Gastroesophageal sphincter (tissue), 4 donors: Measurements from ENCODE around the gene KDM6A. TPM values are rescaled to one million over a fixed set of nuclear protein-coding genes. Genes with fewer than 3 reads are reported as not detected.

Source experiments
- ATAC-seq: fragments of 150-250 bp; one replicate; pipeline ENCODE4 v1.9.1; 2016; ENCODE audit warnings: mild to moderate bottlenecking, moderate library complexity
- H3K27ac ChIP-seq, 4 donors: fragments of 200-600 bp; sonication (generic) in 3 of 4; 1 replicate in 3 of 4; 2 replicates in 1 of 4; pipeline ENCODE4 v1.5.1; 2016 to 2019
- H3K27me3 ChIP-seq: fragments of 200-600 bp; sonication (generic); one replicate; pipeline ENCODE4 v1.5.1; 2019
- H3K36me3 ChIP-seq, 2 donors: fragments of 200-600 bp; sonication (generic); one replicate each; pipeline ENCODE4 v1.5.1; 2019; ENCODE audit warnings: control low read depth in 1 of 2
- H3K4me1 ChIP-seq, 3 donors: fragments of 200-600 bp; sonication (generic); 1 replicate in 2 of 3; 2 replicates in 1 of 3; pipeline ENCODE4 v1.5.1; 2016 to 2019; ENCODE audit warnings: control low read depth in 2 of 3
- H3K4me3 ChIP-seq, 2 donors: fragments of 200-600 bp; sonication (generic); one replicate each; pipeline ENCODE4 v1.5.1; 2019; ENCODE audit warnings: mild to moderate bottlenecking in 1 of 2, moderate library complexity in 1 of 2
- H3K9me3 ChIP-seq, 3 donors: fragments of 200-600 bp; sonication (generic); one replicate each; pipeline ENCODE4 v1.5.1; 2017 to 2019; ENCODE audit warnings: control low read depth in 2 of 3
- EP300 ChIP-seq: sonication (generic); formaldehyde crosslinking; IDR thresholded peaks from one replicate; pipeline ENCODE4 v1.6.1; 2017; ENCODE audit warnings: antibody characterized with exemption, mild to moderate bottlenecking
- POLR2A ChIP-seq, 2 donors: fragments of 450-650 bp; IDR thresholded peaks; one replicate each; pipeline ENCODE4 v1.6.1; 2017; ENCODE audit warnings: antibody characterized with exemption in 2 of 2, mild to moderate bottlenecking in 2 of 2, moderate library complexity in 1 of 2
- POLR2AphosphoS5 ChIP-seq: sonication (generic); formaldehyde crosslinking; IDR thresholded peaks from one replicate; pipeline ENCODE4 v1.6.1; 2017; ENCODE audit warnings: antibody characterized with exemption
- WGBS, 2 donors: methylation state at CpG; one replicate each; pipeline ENCODE4 v1.1.5; 2018; ENCODE audit warnings: low coverage in 1 of 2; 5-methylcytosine and 5-hydroxymethylcytosine counted together
- total RNA-seq, 4 donors: library from RNA; depleted of rRNA; stranded (reverse); fragments of >200 nt; gene quantifications; one replicate each; pipeline ENCODE4 v1.1.0, GENCODE V29; 2016
- TF ChIP-seq, protein P1 (sequence below), 4 experiments: fragments of 200-600 bp in 2 of 4; fragments of 450-650 bp in 2 of 4; sonication (generic) in 1 of 4; IDR thresholded peaks; one replicate each; pipeline ENCODE4 v1.5.1; 2017 to 2019; ENCODE audit warnings: antibody characterized with exemption in 4 of 4, mild to moderate bottlenecking in 2 of 4, moderate library complexity in 2 of 4

Gene KDM6A
- total RNA-seq, 4 donors from 2014 or later: 17.0 to 28.6 (median 19.9) TPM

DNA sequence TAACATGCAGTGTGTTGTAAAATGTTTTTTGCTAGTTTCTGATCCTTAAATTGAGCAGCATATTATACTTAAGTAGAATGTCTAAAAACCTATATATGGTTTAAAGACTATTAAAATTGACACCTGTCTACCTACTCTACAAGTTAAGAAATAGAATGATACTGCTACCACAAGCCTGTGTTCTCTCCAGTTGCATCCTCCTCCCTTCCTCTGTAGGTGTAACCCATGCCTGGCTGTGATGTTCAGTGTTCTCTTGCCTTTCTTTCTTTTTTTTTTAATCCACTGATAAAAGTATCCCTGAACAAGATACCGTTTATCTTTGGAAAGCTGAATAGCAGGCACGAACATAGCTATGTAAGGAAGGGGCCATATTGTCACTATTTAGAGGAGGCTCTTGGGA is 99.1 kb downstream of the KDM6A start:
- peaks cover 0 to 5% (median 0%) of the 10 kb centered on the region in 3 donors for H3K4me1 ChIP-seq
- 83% methylated on average over 1 of the region's 2 CpGs; no CpG with 5 or more reads in 1 of the 2 donors for WGBS, 2 donors
- H3K27me3 ChIP-seq: no peaks in the 10 kb centered on the region
- H3K9me3 ChIP-seq: peaks cover 0 to 4% (median 0%) of the 10 kb centered on the region in 3 donors
- peaks cover 0 to 4% of the 10 kb centered on the region in 2 donors for H3K36me3 ChIP-seq
- no peak overlapping the region for H3K4me3 ChIP-seq
- no peak for ATAC-seq
- TF ChIP-seq POLR2AphosphoS5 (no peak), EP300 (no peak)
- TF ChIP-seq, protein P1, sequence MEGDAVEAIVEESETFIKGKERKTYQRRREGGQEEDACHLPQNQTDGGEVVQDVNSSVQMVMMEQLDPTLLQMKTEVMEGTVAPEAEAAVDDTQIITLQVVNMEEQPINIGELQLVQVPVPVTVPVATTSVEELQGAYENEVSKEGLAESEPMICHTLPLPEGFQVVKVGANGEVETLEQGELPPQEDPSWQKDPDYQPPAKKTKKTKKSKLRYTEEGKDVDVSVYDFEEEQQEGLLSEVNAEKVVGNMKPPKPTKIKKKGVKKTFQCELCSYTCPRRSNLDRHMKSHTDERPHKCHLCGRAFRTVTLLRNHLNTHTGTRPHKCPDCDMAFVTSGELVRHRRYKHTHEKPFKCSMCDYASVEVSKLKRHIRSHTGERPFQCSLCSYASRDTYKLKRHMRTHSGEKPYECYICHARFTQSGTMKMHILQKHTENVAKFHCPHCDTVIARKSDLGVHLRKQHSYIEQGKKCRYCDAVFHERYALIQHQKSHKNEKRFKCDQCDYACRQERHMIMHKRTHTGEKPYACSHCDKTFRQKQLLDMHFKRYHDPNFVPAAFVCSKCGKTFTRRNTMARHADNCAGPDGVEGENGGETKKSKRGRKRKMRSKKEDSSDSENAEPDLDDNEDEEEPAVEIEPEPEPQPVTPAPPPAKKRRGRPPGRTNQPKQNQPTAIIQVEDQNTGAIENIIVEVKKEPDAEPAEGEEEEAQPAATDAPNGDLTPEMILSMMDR (IDR thresholded peaks at IDR 0.05): no peak
- H3K27ac ChIP-seq: no peak overlapping the region

- Histone ChIP-seq H3K27ac (no peak overlapping the region), H3K27me3 (no peaks in the 10 kb centered on the region), H3K36me3 (peaks cover 0 to 4% of the 10 kb centered on the region in 2 donors), H3K4me1 (no peaks in the 10 kb centered on the region), H3K9me3 (peaks cover 0 to 4% (median 0%) of the 10 kb centered on the region in 3 donors), H3K4me3 (no peak overlapping the region)
- TF ChIP-seq, protein P1 (IDR thresholded peaks at IDR 0.05): no peak
- no peak for TF ChIP-seq POLR2AphosphoS5
- TF ChIP-seq EP300: no peak
- TF ChIP-seq POLR2A (IDR thresholded peaks at IDR 0.05): no peak
- 100% methylated on average over 3 to 4 of the region's 5 CpGs for WGBS, 2 donors
- no peak for ATAC-seq
Measured at GRCh38 chrX:44973420-44973932, 100.5 kb downstream of the KDM6A start.

GRCh38 chrX:44974451-44974850 is 101.5 kb downstream of the KDM6A start:
- 50% methylated on average over 2 of the region's 2 CpGs; no CpG with 5 or more reads in 1 of the 2 donors for WGBS, 2 donors
- Histone ChIP-seq H3K36me3 (peaks cover 0 to 4% of the 10 kb centered on the region in 2 donors), H3K27me3 (no peaks in the 10 kb centered on the region), H3K4me1 (no peaks in the 10 kb centered on the region), H3K4me3 (no peak overlapping the region), H3K27ac (no peak overlapping the region), H3K9me3 (peaks cover 0 to 4% (median 0%) of the 10 kb centered on the region in 3 donors)
- no peak for ATAC-seq
- TF ChIP-seq EP300 (no peak), POLR2A (IDR thresholded peaks at IDR 0.05) (no peak), POLR2AphosphoS5 (no peak)
- TF ChIP-seq, protein P1 (IDR thresholded peaks at IDR 0.05): no peak

- Histone ChIP-seq H3K27ac (no peak overlapping the region), H3K27me3 (no peaks in the 10 kb centered on the region), H3K4me3 (no peak overlapping the region), H3K4me1 (no peaks in the 10 kb centered on the region), H3K36me3 (peaks cover 0 to 4% of the 10 kb centered on the region in 2 donors), H3K9me3 (peaks cover 0 to 4% (median 0%) of the 10 kb centered on the region in 3 donors)
- TF ChIP-seq EP300 (no peak), POLR2AphosphoS5 (no peak), POLR2A (IDR thresholded peaks at IDR 0.05) (no peak)
- TF ChIP-seq, protein P1 (IDR thresholded peaks at IDR 0.05): no peak
- ATAC-seq: no peak
Measured at GRCh38 chrX:44975666-44976263, 102.8 kb downstream of the KDM6A start.

- Histone ChIP-seq H3K27me3 (no peaks in the 10 kb centered on the region), H3K4me3 (no peak overlapping the region), H3K27ac (no peak overlapping the region), H3K9me3 (peaks cover 0 to under 1% (median 0%) of the 10 kb centered on the region in 3 donors), H3K36me3 (peaks cover 0 to 4% of the 10 kb centered on the region in 2 donors), H3K4me1 (no peaks in the 10 kb centered on the region)
- ATAC-seq: no peak
- WGBS, 2 donors: 92 to 100% methylated on average over 2 to 3 of the region's 3 CpGs
- TF ChIP-seq POLR2A (IDR thresholded peaks at IDR 0.05) (no peak), POLR2AphosphoS5 (no peak), EP300 (no peak)
- TF ChIP-seq, protein P1 (IDR thresholded peaks at IDR 0.05): no peak
Measured at GRCh38 chrX:44978976-44979375, 106.0 kb downstream of the KDM6A start.
